ENCODE data around the gene TBCE.

The TBCE gene

GRCh38 chr1:235367000-235367908 is at the start of gene TBCE:
Gene TBCE (plus strand): TSS chr1:235367427. CDS start chr1:235380050, 12,623 bp downstream.
- peak; percentile 94 for DNase-seq

GRCh38 chr1:235319255-235319654 is 48.0 kb upstream of the TBCE start:
- DNase-seq: no peak

- no peak for DNase-seq
Observed at GRCh38 chr1:235320521-235321179, 46.6 kb upstream of the TBCE start.

GRCh38 chr1:235324296-235324695 is 42.9 kb upstream of the TBCE start:
- DNase-seq: no peak

GRCh38 chr1:235325139-235325538 is 42.1 kb upstream of the TBCE start:
- no peak for DNase-seq

GRCh38 chr1:235325854-235326253 is 41.4 kb upstream of the TBCE start:
- DNase-seq: no peak

GRCh38 chr1:235326719-235327558 is 40.3 kb upstream of the TBCE start:
- DNase-seq: peak; percentile 72

- peak; percentile 75 for DNase-seq
Observed at GRCh38 chr1:235327559-235328270, 39.5 kb upstream of the TBCE start, which contains the start of gene ARID4B. Gene ARID4B (minus strand): TSS chr1:235328179. CDS start chr1:235326919, 1,260 bp downstream.

- peak; percentile 99 for DNase-seq
Observed at GRCh38 chr1:235328271-235329138, 38.7 kb upstream of the TBCE start, which contains the start of gene GGPS1. Gene GGPS1 (plus strand): TSS chr1:235328570. CDS start chr1:235335265, 6,695 bp downstream.

- peak; percentile 64 for DNase-seq
Observed at GRCh38 chr1:235329139-235329902, 37.9 kb upstream of the TBCE start.

- no peak for DNase-seq
Observed at GRCh38 chr1:235330918-235331285, 36.3 kb upstream of the TBCE start.

- no peak for DNase-seq
Observed at GRCh38 chr1:235331401-235331800, 35.8 kb upstream of the TBCE start.

GRCh38 chr1:235336903-235337302 is 30.3 kb upstream of the TBCE start:
- DNase-seq: no peak

- DNase-seq: no peak
Observed at GRCh38 chr1:235339746-235340145, 27.5 kb upstream of the TBCE start.

- DNase-seq: no peak
Observed at GRCh38 chr1:235341334-235341733, 25.9 kb upstream of the TBCE start.

GRCh38 chr1:235342039-235342438 is 25.2 kb upstream of the TBCE start:
- no peak for DNase-seq

- no peak for DNase-seq
Observed at GRCh38 chr1:235342471-235342870, 24.8 kb upstream of the TBCE start.

GRCh38 chr1:235343726-235344125 is 23.5 kb upstream of the TBCE start:
- peak; percentile 7 for DNase-seq

GRCh38 chr1:235351441-235351840 is 15.8 kb upstream of the TBCE start:
- DNase-seq: no peak

- DNase-seq: no peak
Observed at GRCh38 chr1:235351898-235352297, 15.3 kb upstream of the TBCE start.

All from stimulated activated CD8-positive, alpha-beta memory T cell treated with anti-CD3 and anti-CD28 coated beads, Interleukin-4, amount 100 ng/mL, for 48 hours (primary cell).